Left lung (tissue), 10 donors: ENCODE measurements around the gene TOMM70. TPM values are rescaled to one million over a fixed set of nuclear protein-coding genes. Genes with fewer than 3 reads are reported as not detected.
A peak's percentile ranks its signal among the peaks of the same experiment; 100 is the strongest.

Source experiments
- ATAC-seq: fragments of 200-7000 bp; cut with Tn5 transposase; one replicate; pipeline ENCODE4 v1.9.1; 2020; ENCODE audit warnings: moderate library complexity
- DNase-seq, 4 donors: peaks; one replicate each; pipeline ENCODE4 v3.0.0-alpha.2; 2013 to 2020
- H3K27ac ChIP-seq, 2 donors: fragments of 200-600 bp; sonication (generic) in 1 of 2; one replicate each; pipeline versions ENCODE4 v1.5.0 to v1.8.0; 2020 to 2021
- H3K27me3 ChIP-seq, 2 donors: fragments of 200-600 bp; sonication (generic) in 1 of 2; one replicate each; pipeline versions ENCODE4 v1.5.0 to v1.8.0; 2020 to 2021
- H3K36me3 ChIP-seq, 2 donors: fragments of 200-600 bp; sonication (generic) in 1 of 2; one replicate each; pipeline versions ENCODE4 v1.5.0 to v1.8.0; 2020 to 2021
- H3K4me1 ChIP-seq, 2 donors: fragments of 200-600 bp; one replicate each; pipeline ENCODE4 v1.8.0; 2021
- H3K4me3 ChIP-seq, 2 donors: fragments of 200-600 bp; sonication (generic) in 1 of 2; one replicate each; pipeline versions ENCODE4 v1.5.0 to v1.8.0; 2020 to 2021; ENCODE audit warnings: mild to moderate bottlenecking in 1 of 2
- H3K9me3 ChIP-seq, 2 donors: fragments of 200-600 bp; sonication (generic) in 1 of 2; one replicate each; pipeline versions ENCODE4 v1.5.0 to v1.8.0; 2020 to 2021
- intact Hi-C, 2 donors: fragments of 100-400 bp; cut with DNase I; formaldehyde crosslinking; loops; one replicate each; pipeline versions ENCODE4 v1.11.2 to v1.14.2; 2022
- polyA plus RNA-seq, 6 donors: library from polyadenylated mRNA; unstranded; fragments of 120-200 nt; gene quantifications; one replicate each; pipeline ENCODE4 v1.2.1, GENCODE V29; 2013; ENCODE audit not compliant: insufficient read length in 6 of 6
- total RNA-seq, 2 donors: library from RNA; stranded (reverse); fragmentation: NEBNext Ultra II Directional; extraction: Animal tissue kit (Norgen Biotek cat#: 25700); gene quantifications; one replicate each; pipeline ENCODE4 v1.2.1, GENCODE V29; 2021
- TF ChIP-seq, protein P1 (sequence below), 2 donors: fragments of 200-600 bp; sonication (generic) in 1 of 2; IDR thresholded peaks; one replicate each; pipeline versions ENCODE4 v1.5.0 to v1.8.0; 2021; ENCODE audit warnings: antibody characterized with exemption in 2 of 2
- donor health status: DM: no; HTN: yes; CAD: no.
- donor health status: DM: no; HTN: no; CAD: no.

TOMM70 gene
- total and polyA plus RNA-seq, 8 donors: 28.0 to 65.2 (median 59.4) TPM

DNA sequence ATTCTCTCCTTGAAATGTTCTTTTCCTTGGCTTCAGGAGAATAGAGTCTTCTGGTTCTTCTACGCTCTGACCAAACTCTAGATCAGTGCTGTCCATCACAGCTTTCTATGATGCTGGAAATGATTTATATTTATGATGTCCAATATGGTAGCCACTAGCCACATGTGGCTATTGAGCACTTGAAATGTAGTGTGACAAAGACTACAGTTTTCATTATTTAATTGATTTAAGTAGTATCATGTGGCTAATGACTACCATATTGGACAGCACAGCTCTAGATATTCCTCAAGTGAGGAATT, 3.3 kb upstream of the TOMM70 start:
- no peak overlapping the region for H3K27ac ChIP-seq
- ATAC-seq (no peak), DNase-seq (no peak)
- H3K36me3 ChIP-seq: no peaks in the 10 kb centered on the region
- intact Hi-C loops: no loop called here
- TF ChIP-seq, protein P1, sequence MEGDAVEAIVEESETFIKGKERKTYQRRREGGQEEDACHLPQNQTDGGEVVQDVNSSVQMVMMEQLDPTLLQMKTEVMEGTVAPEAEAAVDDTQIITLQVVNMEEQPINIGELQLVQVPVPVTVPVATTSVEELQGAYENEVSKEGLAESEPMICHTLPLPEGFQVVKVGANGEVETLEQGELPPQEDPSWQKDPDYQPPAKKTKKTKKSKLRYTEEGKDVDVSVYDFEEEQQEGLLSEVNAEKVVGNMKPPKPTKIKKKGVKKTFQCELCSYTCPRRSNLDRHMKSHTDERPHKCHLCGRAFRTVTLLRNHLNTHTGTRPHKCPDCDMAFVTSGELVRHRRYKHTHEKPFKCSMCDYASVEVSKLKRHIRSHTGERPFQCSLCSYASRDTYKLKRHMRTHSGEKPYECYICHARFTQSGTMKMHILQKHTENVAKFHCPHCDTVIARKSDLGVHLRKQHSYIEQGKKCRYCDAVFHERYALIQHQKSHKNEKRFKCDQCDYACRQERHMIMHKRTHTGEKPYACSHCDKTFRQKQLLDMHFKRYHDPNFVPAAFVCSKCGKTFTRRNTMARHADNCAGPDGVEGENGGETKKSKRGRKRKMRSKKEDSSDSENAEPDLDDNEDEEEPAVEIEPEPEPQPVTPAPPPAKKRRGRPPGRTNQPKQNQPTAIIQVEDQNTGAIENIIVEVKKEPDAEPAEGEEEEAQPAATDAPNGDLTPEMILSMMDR (IDR thresholded peaks at IDR 0.05): no peak
- no peaks in the 10 kb centered on the region for H3K27me3 ChIP-seq
- no peak overlapping the region for H3K4me3 ChIP-seq
- H3K4me1 ChIP-seq: peaks cover 7 to 23% of the 10 kb centered on the region in 2 donors
- H3K9me3 ChIP-seq: peaks cover 0 to 12% of the 10 kb centered on the region in 2 donors

DNA sequence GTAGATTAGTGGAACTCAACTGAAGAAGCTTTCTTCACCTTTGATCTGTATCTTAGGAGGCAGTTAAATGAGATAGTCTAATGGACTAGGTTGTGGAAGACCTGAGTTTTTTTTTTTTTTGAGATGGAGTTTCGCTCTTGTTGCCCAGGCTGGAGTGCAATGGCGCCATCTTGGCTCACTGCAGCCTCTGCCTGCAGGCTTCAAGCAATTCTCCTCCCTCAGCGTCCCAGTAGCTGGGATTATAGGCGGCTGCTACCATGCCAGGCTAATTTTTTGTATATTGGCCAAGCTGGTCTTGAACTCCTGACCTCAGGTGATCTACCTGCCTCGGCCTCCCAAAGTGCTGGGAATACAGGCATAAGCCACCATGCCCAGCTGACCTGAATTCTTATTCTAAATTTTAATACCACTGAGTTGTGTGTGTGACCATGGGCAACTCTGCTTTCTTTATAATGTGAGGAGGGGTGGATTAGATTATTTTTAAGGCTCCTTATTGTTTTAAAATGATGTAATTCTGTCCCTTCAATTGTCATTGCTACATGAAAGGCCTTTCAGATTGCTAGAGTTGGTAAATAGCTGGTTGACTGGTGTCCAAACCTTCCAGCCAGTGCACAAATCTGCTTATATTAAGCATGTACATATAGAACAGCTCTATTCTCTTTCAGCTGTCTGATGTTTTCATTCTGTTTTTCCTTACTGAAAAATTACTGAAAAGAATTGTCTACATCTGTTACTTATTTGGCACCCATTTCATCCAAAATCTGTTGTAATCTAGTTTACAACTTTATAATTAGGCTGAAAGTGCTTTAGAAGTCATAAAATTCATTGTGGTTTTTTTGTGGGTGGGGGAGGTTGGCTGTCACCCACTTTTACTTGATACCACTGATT, 2.7 kb upstream of the TOMM70 start:
- Histone ChIP-seq H3K36me3 (no peaks in the 10 kb centered on the region), H3K4me3 (peak overlapping the region in 1 of 2 donors; percentile 73), H3K27ac (no peak overlapping the region), H3K4me1 (peaks cover 13 to 28% of the 10 kb centered on the region in 2 donors), H3K27me3 (no peaks in the 10 kb centered on the region), H3K9me3 (peaks cover 0 to 12% of the 10 kb centered on the region in 2 donors)
- intact Hi-C loops: no loop called here
- TF ChIP-seq, protein P1 (IDR thresholded peaks at IDR 0.05): no peak
- peak in 1 of 4 donors; percentile 29 for DNase-seq
- no peak for ATAC-seq

DNA sequence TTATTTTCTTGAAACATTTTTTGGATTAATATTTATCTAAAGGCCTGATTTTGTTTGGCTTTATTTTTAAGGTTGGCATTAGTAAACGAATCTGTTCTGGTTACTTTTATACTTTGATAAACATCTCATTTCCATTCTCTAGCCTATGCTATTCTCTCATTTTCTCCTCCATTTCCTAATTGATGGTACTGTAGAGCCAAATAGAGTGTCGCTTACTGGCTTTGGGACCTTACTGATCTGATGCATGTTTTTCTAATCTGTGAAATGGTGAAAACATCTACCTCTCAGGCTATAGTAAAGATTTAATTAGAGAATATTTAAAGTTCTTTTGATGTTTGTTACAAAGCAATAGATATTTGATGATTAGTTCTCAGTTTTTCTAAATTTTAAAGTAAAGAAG, 2.0 kb upstream of the TOMM70 start:
- intact Hi-C loops: no loop called here
- H3K27ac ChIP-seq: peak overlapping the region in 1 of 2 donors; percentile 90

DNA sequence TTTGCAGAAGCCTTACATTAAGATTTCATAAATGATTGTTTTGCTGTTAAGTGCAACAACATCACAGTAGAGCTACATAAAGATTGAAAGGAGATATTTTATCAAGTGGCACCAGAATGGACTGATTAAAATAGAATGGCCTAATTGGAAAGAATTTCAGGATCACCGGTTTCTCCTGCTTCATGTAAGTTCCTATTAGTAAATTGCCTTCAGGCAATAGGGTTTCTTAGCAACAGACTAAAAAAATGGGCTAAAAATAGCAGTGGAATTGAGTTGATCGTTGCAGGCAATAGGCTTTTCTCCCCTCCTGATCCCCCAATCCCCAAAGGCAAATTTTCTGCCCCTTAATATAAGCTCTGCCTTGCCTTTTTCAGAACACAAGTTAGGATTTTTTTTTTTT, 1.4 kb upstream of the TOMM70 start:
- Histone ChIP-seq H3K27me3 (no peaks in the 10 kb centered on the region), H3K4me3 (peak overlapping the region; percentile 73 to 96), H3K4me1 (peaks cover 15 to 37% of the 10 kb centered on the region in 2 donors), H3K9me3 (peaks cover 0 to 3% of the 10 kb centered on the region in 2 donors), H3K36me3 (no peaks in the 10 kb centered on the region), H3K27ac (peak overlapping the region; percentile 90 to 91)
- TF ChIP-seq, protein P1 (IDR thresholded peaks at IDR 0.05): no peak
- peak in 2 of 4 donors; percentile 62 to 72 for DNase-seq
- intact Hi-C loops: no loop called here
- no peak for ATAC-seq

More for the DNA sequence above, 2.0 kb upstream of the TOMM70 start:
- DNase-seq (peak in 1 of 4 donors; percentile 13), ATAC-seq (no peak)
- Histone ChIP-seq H3K4me1 (peaks cover 15 to 36% of the 10 kb centered on the region in 2 donors), H3K36me3 (no peaks in the 10 kb centered on the region), H3K4me3 (peak overlapping the region; percentile 73 to 96), H3K9me3 (peaks cover 0 to 9% of the 10 kb centered on the region in 2 donors), H3K27me3 (no peaks in the 10 kb centered on the region)
- TF ChIP-seq, protein P1 (IDR thresholded peaks at IDR 0.05): no peak

DNA sequence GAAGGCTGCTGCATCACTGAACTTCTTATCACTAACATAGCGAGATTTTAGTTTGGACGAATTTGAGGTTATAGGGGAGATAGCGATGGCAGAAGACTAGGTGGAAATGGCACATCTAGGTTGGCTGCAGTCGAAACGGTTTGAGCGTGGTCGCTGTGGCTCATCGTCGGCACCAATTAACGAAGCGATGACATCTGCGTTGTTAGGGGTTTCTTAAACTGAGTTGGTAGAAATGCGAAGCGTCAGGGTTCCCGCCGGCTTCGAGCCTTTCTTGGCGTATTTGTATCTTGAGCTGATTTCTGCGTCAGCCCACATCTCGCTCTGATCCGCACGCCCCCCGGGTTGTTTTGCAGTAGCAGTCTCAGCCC, 769 bp upstream of the TOMM70 start:
- Histone ChIP-seq H3K9me3 (no peaks in the 10 kb centered on the region), H3K4me1 (peaks cover 15 to 37% of the 10 kb centered on the region in 2 donors), H3K27me3 (no peaks in the 10 kb centered on the region), H3K27ac (peak overlapping the region; percentile 90 to 91), H3K4me3 (peak overlapping the region; percentile 73 to 96), H3K36me3 (no peaks in the 10 kb centered on the region)
- intact Hi-C loops: no loop called here
- ATAC-seq (peak; percentile 18), DNase-seq (peak in 2 of 4 donors; percentile 36 to 76)
- TF ChIP-seq, protein P1 (IDR thresholded peaks at IDR 0.05): no peak
